Ishikawa (cell line): Measurements from ENCODE around the gene AKR1C3.

Experiments
- CEBPB ChIP-seq: IDR thresholded peaks from 2 replicates; pipeline ENCODE4 v1.6.1; 2012
- EP300 ChIP-seq: IDR thresholded peaks from 2 replicates; pipeline ENCODE4 v1.6.1; 2012; ENCODE audit warnings: borderline replicate concordance
- RAD21 ChIP-seq: IDR thresholded peaks from 2 replicates; pipeline ENCODE4 v1.6.1; 2012; ENCODE audit warnings: low read depth
- TF ChIP-seq, protein P1 (sequence below): IDR thresholded peaks from 2 replicates; pipeline ENCODE4 v1.6.1; 2012

DNA sequence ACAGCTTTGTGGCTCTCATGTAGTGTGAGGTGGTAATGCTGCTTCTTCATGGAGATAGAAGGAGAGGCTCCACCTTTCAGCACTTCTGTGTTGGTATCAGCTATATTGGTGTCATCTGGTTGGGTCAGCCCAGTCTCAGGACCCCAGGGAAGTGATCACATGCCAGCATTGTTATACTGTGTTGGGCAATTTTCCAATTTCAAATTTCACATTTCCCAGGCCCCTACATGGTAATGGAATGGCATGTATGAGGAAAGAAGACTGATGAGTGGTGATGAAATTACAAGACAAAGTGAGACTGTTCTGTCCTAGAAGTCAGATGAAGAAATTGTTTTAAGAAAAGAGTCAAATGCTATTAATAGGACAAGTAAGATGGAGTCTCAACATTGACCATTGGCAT lies 3.7 kb upstream of the AKR1C3 start:
- TF ChIP-seq CEBPB, result no peak
- TF ChIP-seq, protein P1, sequence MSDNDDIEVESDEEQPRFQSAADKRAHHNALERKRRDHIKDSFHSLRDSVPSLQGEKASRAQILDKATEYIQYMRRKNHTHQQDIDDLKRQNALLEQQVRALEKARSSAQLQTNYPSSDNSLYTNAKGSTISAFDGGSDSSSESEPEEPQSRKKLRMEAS, result no peak
- no peak for TF ChIP-seq EP300
- TF ChIP-seq RAD21, result no peak
